Sigmoid colon (tissue), 7 donors: ENCODE measurements around the gene PRSS57. TPM values are rescaled to one million over a fixed set of nuclear protein-coding genes. Genes with fewer than 3 reads are reported as not detected.

Experiments used
- DNase-seq: peaks from one replicate; pipeline ENCODE4 v3.0.0-alpha.2; 2019
- H3K27ac ChIP-seq, 4 donors: fragments of 200-600 bp; sonication (generic); one replicate each; pipeline ENCODE4 v1.5.1; 2016 to 2019; ENCODE audit warnings: mild to moderate bottlenecking in 1 of 4
- H3K27me3 ChIP-seq, 3 donors: fragments of 200-600 bp; sonication (generic); one replicate each; pipeline ENCODE4 v1.5.1; 2019; ENCODE audit warnings: mild to moderate bottlenecking in 1 of 3
- H3K36me3 ChIP-seq, 4 donors: fragments of 200-600 bp; sonication (generic); one replicate each; pipeline ENCODE4 v1.5.1; 2016 to 2019
- H3K4me1 ChIP-seq, 4 donors: fragments of 200-600 bp; sonication (generic); one replicate each; pipeline ENCODE4 v1.5.1; 2017 to 2019
- H3K4me3 ChIP-seq, 4 donors: fragments of 200-600 bp; sonication (generic); one replicate each; pipeline ENCODE4 v1.5.1; 2017 to 2019; ENCODE audit warnings: mild to moderate bottlenecking in 2 of 4, moderate library complexity in 1 of 4
- H3K9me3 ChIP-seq, 4 donors: fragments of 200-600 bp in 3 of 4; sonication (generic) in 3 of 4; one replicate each; pipeline versions ENCODE4 v1.5.1 to v1.6.1; 2013 to 2019
- EP300 ChIP-seq, 4 donors: sonication (generic); formaldehyde crosslinking; IDR thresholded peaks; one replicate each; pipeline ENCODE4 v1.6.1; 2017; ENCODE audit warnings: antibody characterized with exemption in 4 of 4
- POLR2A ChIP-seq, 2 donors: fragments of 450-650 bp; IDR thresholded peaks; one replicate each; pipeline ENCODE4 v1.6.1; 2016; ENCODE audit warnings: antibody characterized with exemption in 2 of 2, mild to moderate bottlenecking in 2 of 2, moderate library complexity in 2 of 2
- POLR2AphosphoS5 ChIP-seq, 4 donors: sonication (generic); formaldehyde crosslinking; IDR thresholded peaks; one replicate each; pipeline ENCODE4 v1.6.1; 2017; ENCODE audit warnings: antibody characterized with exemption in 4 of 4
- WGBS, 2 donors: extraction: QIAGEN DNeasy Blood & Tissue Kit; methylation state at CpG; one replicate each; pipeline ENCODE4 v1.1.7; 2013; 5-methylcytosine and 5-hydroxymethylcytosine counted together
- intact Hi-C: fragments of 100-400 bp; cut with DNase I; formaldehyde crosslinking; loops from one replicate; pipeline ENCODE4 v1.15.1; 2023
- polyA plus RNA-seq, 3 donors: library from polyadenylated mRNA; stranded (reverse); fragments of 200-250 nt; gene quantifications; one replicate each; pipeline ENCODE4 v1.2.3, GENCODE V29; 2013
- total RNA-seq, 4 donors: library from RNA; depleted of rRNA; stranded (reverse); fragments of >200 nt; gene quantifications; one replicate each; pipeline ENCODE4 v1.1.0, GENCODE V29; 2016
- TF ChIP-seq, protein P1 (sequence below), 4 experiments: fragments of 450-650 bp in 3 of 4; fragments of 200-600 bp in 1 of 4; IDR thresholded peaks; one replicate each; pipeline ENCODE4 v1.5.1; 2016 to 2019; ENCODE audit warnings: antibody characterized with exemption in 4 of 4, mild to moderate bottlenecking in 3 of 4, moderate library complexity in 2 of 4
- donor health status: healthy with polysubstance abuse.
- donor health status: Bipolar disorder and iron deficiency.
- donor health status: healthy.

The PRSS57 gene
- total and polyA plus RNA-seq, 7 donors: 0.15 TPM; not detected in 6

DNA sequence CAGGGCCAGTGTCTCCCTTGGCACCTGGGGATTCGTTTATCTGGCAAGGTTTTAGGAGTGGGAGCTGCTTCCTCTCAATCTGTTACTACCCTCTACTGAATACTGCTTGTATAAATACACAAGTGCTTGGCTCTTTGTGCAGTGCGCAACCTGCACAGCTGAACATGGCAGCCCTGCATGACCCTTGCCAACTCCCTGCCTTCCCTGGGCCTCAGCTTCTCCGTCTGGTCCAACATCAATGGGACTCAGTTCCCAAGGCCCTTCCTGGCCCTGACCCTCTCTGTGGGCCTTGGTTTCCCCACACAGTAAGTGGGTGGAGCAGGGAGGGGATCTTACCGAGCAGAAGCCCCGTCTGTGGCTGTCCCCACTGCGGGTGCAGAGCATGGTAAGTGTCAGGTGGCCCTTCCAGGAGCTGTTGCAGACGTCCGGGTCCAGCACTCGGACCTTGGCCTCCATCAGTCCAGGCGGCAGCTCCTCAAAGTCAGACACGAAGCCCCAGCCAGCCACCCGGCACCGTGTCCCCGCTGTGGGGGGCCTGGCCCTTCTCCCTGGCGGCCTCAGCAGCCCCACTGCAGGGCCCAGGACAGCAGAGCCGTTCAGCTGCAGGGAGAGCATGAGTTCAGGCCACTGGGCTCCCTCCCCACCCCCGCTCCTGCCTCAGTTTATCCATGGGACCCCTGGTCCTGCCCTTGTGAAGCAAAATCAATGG lies 8.5 kb downstream of the PRSS57 start:
- peaks cover 0 to 2% (median 0%) of the 10 kb centered on the region in 4 donors for H3K36me3 ChIP-seq
- H3K27ac ChIP-seq: no peak overlapping the region
- H3K9me3 ChIP-seq: no peaks in the 10 kb centered on the region
- no peak for TF ChIP-seq POLR2AphosphoS5 (IDR thresholded peaks at IDR 0.05)
- TF ChIP-seq, protein P1, sequence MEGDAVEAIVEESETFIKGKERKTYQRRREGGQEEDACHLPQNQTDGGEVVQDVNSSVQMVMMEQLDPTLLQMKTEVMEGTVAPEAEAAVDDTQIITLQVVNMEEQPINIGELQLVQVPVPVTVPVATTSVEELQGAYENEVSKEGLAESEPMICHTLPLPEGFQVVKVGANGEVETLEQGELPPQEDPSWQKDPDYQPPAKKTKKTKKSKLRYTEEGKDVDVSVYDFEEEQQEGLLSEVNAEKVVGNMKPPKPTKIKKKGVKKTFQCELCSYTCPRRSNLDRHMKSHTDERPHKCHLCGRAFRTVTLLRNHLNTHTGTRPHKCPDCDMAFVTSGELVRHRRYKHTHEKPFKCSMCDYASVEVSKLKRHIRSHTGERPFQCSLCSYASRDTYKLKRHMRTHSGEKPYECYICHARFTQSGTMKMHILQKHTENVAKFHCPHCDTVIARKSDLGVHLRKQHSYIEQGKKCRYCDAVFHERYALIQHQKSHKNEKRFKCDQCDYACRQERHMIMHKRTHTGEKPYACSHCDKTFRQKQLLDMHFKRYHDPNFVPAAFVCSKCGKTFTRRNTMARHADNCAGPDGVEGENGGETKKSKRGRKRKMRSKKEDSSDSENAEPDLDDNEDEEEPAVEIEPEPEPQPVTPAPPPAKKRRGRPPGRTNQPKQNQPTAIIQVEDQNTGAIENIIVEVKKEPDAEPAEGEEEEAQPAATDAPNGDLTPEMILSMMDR (IDR thresholded peaks at IDR 0.05): no peak
- H3K27me3 ChIP-seq: no peaks in the 10 kb centered on the region
- DNase-seq: no peak
- 60 to 76% methylated on average over 17 of the region's 17 CpGs for WGBS, 2 donors
- H3K4me1 ChIP-seq: no peaks in the 10 kb centered on the region
- H3K4me3 ChIP-seq: no peak overlapping the region
- intact Hi-C loops: no loop called here

DNA sequence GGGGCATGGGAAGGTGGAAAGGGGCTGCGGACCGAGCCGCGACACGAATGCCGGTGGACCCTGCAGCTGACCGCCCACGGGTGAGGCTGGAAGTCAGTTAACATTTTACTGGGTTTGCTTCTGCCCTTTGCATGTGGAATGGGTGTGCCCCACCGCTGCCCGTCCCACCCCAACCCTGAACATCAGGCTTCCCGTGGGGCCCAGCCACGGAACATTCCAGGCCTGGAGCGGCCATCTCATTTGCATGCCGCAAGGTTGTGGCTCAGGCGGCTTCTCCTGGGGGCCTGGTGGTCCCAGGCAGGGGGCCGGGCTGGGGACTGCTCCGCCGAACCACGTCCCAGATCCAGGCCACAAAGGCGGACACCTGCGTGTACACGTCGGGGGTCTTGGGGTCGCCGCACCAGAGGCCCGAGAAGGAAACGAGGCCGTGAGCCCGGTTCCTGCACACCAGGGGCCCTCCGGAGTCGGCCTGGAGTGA lies 9.8 kb downstream of the PRSS57 start:
- H3K27ac ChIP-seq: no peak overlapping the region
- H3K4me3 ChIP-seq: no peak overlapping the region
- H3K27me3 ChIP-seq: no peaks in the 10 kb centered on the region
- TF ChIP-seq POLR2AphosphoS5 (IDR thresholded peaks at IDR 0.05): peak in 1 of 4 donors; percentile 1
- TF ChIP-seq, protein P1 (IDR thresholded peaks at IDR 0.05): no peak
- no peak for TF ChIP-seq EP300 (IDR thresholded peaks at IDR 0.05)
- no peak for TF ChIP-seq POLR2A (IDR thresholded peaks at IDR 0.05)
- no peak for DNase-seq
- peaks cover 0 to 8% (median 3%) of the 10 kb centered on the region in 4 donors for H3K4me1 ChIP-seq
- intact Hi-C loops: no loop called here
- WGBS, 2 donors: 76 to 82% methylated on average over 31 of the region's 31 CpGs
- H3K36me3 ChIP-seq: peaks cover 0 to 7% (median 0%) of the 10 kb centered on the region in 4 donors
- no peaks in the 10 kb centered on the region for H3K9me3 ChIP-seq

DNA sequence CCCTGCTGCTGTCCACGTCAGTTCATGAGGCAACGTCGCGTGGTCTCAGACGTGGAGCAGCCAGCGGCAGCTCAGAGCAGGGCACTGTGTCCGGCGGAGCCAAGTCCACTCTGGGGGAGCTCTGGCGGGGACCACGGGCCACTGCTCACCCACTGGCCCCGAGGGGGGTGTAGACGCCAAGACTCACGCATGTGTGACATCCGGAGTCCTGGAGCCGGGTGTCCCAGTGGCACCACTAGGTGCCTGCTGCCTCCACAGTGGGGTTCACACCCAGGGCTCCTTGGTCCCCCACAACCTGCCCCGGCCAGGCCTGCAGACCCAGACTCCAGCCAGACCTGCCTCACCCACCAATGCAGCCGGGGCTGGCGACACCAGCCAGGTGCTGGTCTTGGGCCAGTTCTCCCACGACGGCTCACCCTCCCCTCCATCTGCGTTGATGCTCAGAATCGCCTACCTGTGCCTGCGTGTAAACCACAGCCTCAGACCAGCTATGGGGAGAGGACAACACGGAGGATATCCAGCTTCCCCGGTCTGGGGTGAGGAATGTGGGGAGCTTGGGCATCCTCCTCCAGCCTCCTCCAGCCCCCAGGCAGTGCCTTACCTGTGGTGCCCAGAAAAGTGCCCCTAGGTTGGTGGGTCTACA lies 12.5 kb downstream of the PRSS57 start:
- Histone ChIP-seq H3K36me3 (peaks cover 0 to 7% (median 0%) of the 10 kb centered on the region in 4 donors), H3K4me1 (peaks cover 0 to 29% (median 22%) of the 10 kb centered on the region in 4 donors), H3K4me3 (no peak overlapping the region), H3K9me3 (no peaks in the 10 kb centered on the region), H3K27me3 (no peaks in the 10 kb centered on the region), H3K27ac (no peak overlapping the region)
- intact Hi-C loops: no loop called here
- TF ChIP-seq, protein P1 (IDR thresholded peaks at IDR 0.05): no peak
- no peak for TF ChIP-seq POLR2AphosphoS5 (IDR thresholded peaks at IDR 0.05)
- TF ChIP-seq EP300 (IDR thresholded peaks at IDR 0.05): no peak
- TF ChIP-seq POLR2A (IDR thresholded peaks at IDR 0.05): no peak
- DNase-seq: no peak
- WGBS, 2 donors: 56 to 84% methylated on average over 25 of the region's 25 CpGs

DNA sequence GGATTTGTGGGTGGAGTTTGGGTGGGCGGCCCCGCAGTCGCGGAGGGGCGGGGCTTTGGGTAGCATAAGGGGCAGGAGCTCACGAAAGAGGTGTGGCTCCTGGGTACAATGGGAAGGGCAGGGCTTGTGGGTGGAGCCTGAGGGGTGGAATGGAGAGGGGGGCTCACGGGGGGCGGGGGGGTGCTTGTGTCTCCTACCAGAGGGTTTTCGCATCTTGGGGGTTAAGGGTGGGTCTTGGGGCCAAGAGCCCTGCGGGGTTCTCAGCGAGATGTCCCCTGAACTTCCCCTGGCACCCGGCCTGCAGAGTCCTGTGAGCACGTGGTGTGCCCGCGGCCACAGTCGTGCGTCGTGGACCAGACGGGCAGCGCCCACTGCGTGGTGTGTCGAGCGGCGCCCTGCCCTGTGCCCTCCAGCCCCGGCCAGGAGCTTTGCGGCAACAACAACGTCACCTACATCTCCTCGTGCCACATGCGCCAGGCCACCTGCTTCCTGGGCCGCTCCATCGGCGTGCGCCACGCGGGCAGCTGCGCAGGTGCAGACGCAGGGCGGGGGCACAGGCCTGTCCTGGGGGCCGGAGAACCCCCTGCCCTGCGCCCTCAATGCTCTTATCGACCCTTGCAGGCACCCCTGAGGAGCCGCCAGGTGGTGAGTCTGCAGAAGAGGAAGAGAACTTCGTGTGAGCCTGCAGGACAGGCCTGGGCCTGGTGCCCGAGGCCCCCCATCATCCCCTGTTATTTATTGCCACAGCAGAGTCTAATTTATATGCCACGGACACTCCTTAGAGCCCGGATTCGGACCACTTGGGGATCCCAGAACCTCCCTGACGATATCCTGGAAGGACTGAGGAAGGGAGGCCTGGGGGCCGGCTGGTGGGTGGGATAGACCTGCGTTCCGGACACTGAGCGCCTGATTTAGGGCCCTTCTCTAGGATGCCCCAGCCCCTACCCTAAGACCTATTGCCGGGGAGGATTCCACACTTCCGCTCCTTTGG lies 13.9 kb downstream of the PRSS57 start:
- H3K4me3 ChIP-seq: peak overlapping the region in 3 of 4 donors; percentile 84 to 96 (median 85)
- peaks cover 0 to 7% (median 0%) of the 10 kb centered on the region in 4 donors for H3K36me3 ChIP-seq
- H3K27me3 ChIP-seq: no peaks in the 10 kb centered on the region
- H3K9me3 ChIP-seq: no peaks in the 10 kb centered on the region
- H3K4me1 ChIP-seq: peaks cover 0 to 41% (median 35%) of the 10 kb centered on the region in 4 donors
- intact Hi-C loops: loop anchor here (2.0 kb wide), 2 partner anchors 17 to 27 kb away; partner anchors contain the start of gene PALM
- DNase-seq: peak; percentile 88
- peak in 1 of 4 donors; percentile 15 for TF ChIP-seq POLR2AphosphoS5 (IDR thresholded peaks at IDR 0.05)
- TF ChIP-seq EP300 (IDR thresholded peaks at IDR 0.05): no peak
- peak overlapping the region; percentile 97 to 100 (median 98) for H3K27ac ChIP-seq
- 52 to 62% methylated on average over 54 of the region's 54 CpGs for WGBS, 2 donors
